OCI-LY1 (cell line): Measurements from ENCODE around the gene ARHGEF12.

Experiments
- H2AFZ ChIP-seq: fragments of 200-600 bp; sonication (generic), shearing (Covaris generic); 2 replicates; pipeline ENCODE4 v1.6.0; 2014; ENCODE audit warnings: antibody characterized with exemption, mild to moderate bottlenecking, low read length
- H3F3A ChIP-seq: fragments of 200-600 bp; sonication (generic), shearing (Covaris generic); 2 replicates; pipeline ENCODE4 v1.6.0; 2014; ENCODE audit warnings: mild to moderate bottlenecking, antibody characterized with exemption, low read length, moderate library complexity; ENCODE audit not compliant: insufficient read depth
- H3K27ac ChIP-seq: fragments of 200-600 bp; sonication (generic); 2 replicates; pipeline ENCODE4 v1.5.1; 2014; ENCODE audit warnings: low read length, mixed run types, mild to moderate bottlenecking, low read depth; ENCODE audit not compliant: poor library complexity, severe bottlenecking
- H3K27me3 ChIP-seq: fragments of 200-600 bp; sonication (generic); 2 replicates; pipeline ENCODE4 v1.6.0; 2014; ENCODE audit warnings: antibody characterized with exemption, mild to moderate bottlenecking, low read length, moderate library complexity; ENCODE audit not compliant: insufficient read depth
- H3K36me3 ChIP-seq: fragments of 200-600 bp; sonication (generic); 2 replicates; pipeline ENCODE4 v1.6.1; 2014; ENCODE audit warnings: mild to moderate bottlenecking, antibody characterized with exemption, low read length, moderate library complexity, mixed read lengths; ENCODE audit not compliant: insufficient read depth
- H3K4me1 ChIP-seq: fragments of 200-600 bp; sonication (generic); 2 replicates; pipeline ENCODE4 v1.5.1; 2014; ENCODE audit warnings: mild to moderate bottlenecking, low read length, moderate library complexity; ENCODE audit not compliant: insufficient read depth, severe bottlenecking
- H3K4me2 ChIP-seq: fragments of 200-600 bp; sonication (generic), shearing (Covaris generic); 2 replicates; pipeline ENCODE4 v1.6.1; 2014; ENCODE audit warnings: low read length
- H3K4me3 ChIP-seq: fragments of 200-600 bp; sonication (generic); 2 replicates; pipeline ENCODE4 v1.5.1; 2014; ENCODE audit warnings: low read length, low read depth, mild to moderate bottlenecking, mixed read lengths; ENCODE audit not compliant: poor library complexity, severe bottlenecking
- H3K79me2 ChIP-seq: fragments of 200-600 bp; shearing (Covaris generic); 2 replicates; pipeline ENCODE4 v1.6.1; 2016; ENCODE audit warnings: mixed run types, low read length, mixed read lengths; ENCODE audit not compliant: insufficient read depth
- H3K9ac ChIP-seq: fragments of 200-600 bp; sonication (generic), shearing (Covaris generic); 2 replicates; pipeline ENCODE4 v1.6.1; 2014; ENCODE audit warnings: mild to moderate bottlenecking, low read length, mixed read lengths
- H3K9me2 ChIP-seq: fragments of 200-600 bp; sonication (generic), shearing (Covaris generic); 2 replicates; pipeline ENCODE4 v1.6.1; 2014; ENCODE audit warnings: low read depth, mild to moderate bottlenecking, low read length, mixed read lengths
- H3K9me3 ChIP-seq: fragments of 200-600 bp; shearing (Covaris generic); 2 replicates; pipeline ENCODE4 v1.6.1; 2014; ENCODE audit warnings: low read length, mixed read lengths
- H4K20me1 ChIP-seq: fragments of 200-600 bp; sonication (generic), shearing (Covaris generic); 2 replicates; pipeline ENCODE4 v1.6.0; 2016; ENCODE audit warnings: mild to moderate bottlenecking, low read length; ENCODE audit not compliant: insufficient read depth
- CTCF ChIP-seq: fragments of 200-600 bp; sonication (generic), shearing (Covaris generic); IDR thresholded peaks from 2 replicates; pipeline ENCODE4 v1.5.1; 2017; ENCODE audit warnings: mild to moderate bottlenecking, antibody characterized with exemption, low read length, moderate library complexity, mixed read lengths
- EZH2 ChIP-seq: fragments of 200-600 bp; sonication (generic), shearing (Covaris generic); IDR thresholded peaks from 2 replicates; pipeline ENCODE4 v1.8.0; 2017; ENCODE audit warnings: borderline replicate concordance, mixed run types, mild to moderate bottlenecking, antibody characterized with exemption, low read length, moderate library complexity, mixed read lengths

Gene ARHGEF12

GRCh38 chr11:120334894-120335462 lies 1.2 kb upstream of the ARHGEF12 start:
- H3K9ac ChIP-seq = no peak overlapping the region; the same call in 1 of the 2 replicates
- H3K27ac ChIP-seq = peak overlapping the region; percentile 1
- H3K79me2 ChIP-seq = no peaks in the 10 kb centered on the region
- peak overlapping the region; percentile 83 for H3K4me2 ChIP-seq
- no peaks in the 10 kb centered on the region for H4K20me1 ChIP-seq
- TF ChIP-seq EZH2 = no peak
- peak; percentile 43; the same call in 1 of the 2 replicates for TF ChIP-seq CTCF
- no peaks in the 10 kb centered on the region for H3K36me3 ChIP-seq
- H3K4me3 ChIP-seq = peak overlapping the region; percentile 85
- peaks cover 6% of the 10 kb centered on the region; the same call in 1 of the 2 replicates for H3F3A ChIP-seq
- H3K4me1 ChIP-seq = peaks cover 37% of the 10 kb centered on the region
- H2AFZ ChIP-seq = no peak overlapping the region
- H3K9me3 ChIP-seq = no peaks in the 10 kb centered on the region
- H3K9me2 ChIP-seq = no peaks in the 10 kb centered on the region
- H3K27me3 ChIP-seq = no peaks in the 10 kb centered on the region

GRCh38 chr11:120335556-120335907 lies 681 bp upstream of the ARHGEF12 start:
- H3K4me2 ChIP-seq = peak overlapping the region; percentile 83
- peaks cover 6% of the 10 kb centered on the region; the same call in 1 of the 2 replicates for H3F3A ChIP-seq
- no peaks in the 10 kb centered on the region for H4K20me1 ChIP-seq
- H2AFZ ChIP-seq = no peak overlapping the region
- H3K27ac ChIP-seq = peak overlapping the region; percentile 17
- H3K4me3 ChIP-seq = peak overlapping the region; percentile 85
- no peaks in the 10 kb centered on the region for H3K27me3 ChIP-seq
- no peaks in the 10 kb centered on the region for H3K79me2 ChIP-seq
- no peaks in the 10 kb centered on the region for H3K9me2 ChIP-seq
- H3K9ac ChIP-seq = peak overlapping the region; percentile 70
- TF ChIP-seq CTCF (no peak), EZH2 (no peak)
- H3K36me3 ChIP-seq = no peaks in the 10 kb centered on the region
- H3K4me1 ChIP-seq = peaks cover 37% of the 10 kb centered on the region
- H3K9me3 ChIP-seq = no peaks in the 10 kb centered on the region

- Histone ChIP-seq H3K9me2 (no peaks in the 10 kb centered on the region), H3F3A (peaks cover 6% of the 10 kb centered on the region; the same call in 1 of the 2 replicates), H2AFZ (no peak overlapping the region), H3K27me3 (no peaks in the 10 kb centered on the region), H3K9me3 (no peaks in the 10 kb centered on the region), H3K27ac (no peak overlapping the region), H3K4me1 (peaks cover 37% of the 10 kb centered on the region), H3K9ac (peak overlapping the region; percentile 85), H3K4me2 (peak overlapping the region; percentile 93), H3K79me2 (no peaks in the 10 kb centered on the region), H3K36me3 (no peaks in the 10 kb centered on the region), H3K4me3 (peak overlapping the region; percentile 85), H4K20me1 (no peaks in the 10 kb centered on the region)
- TF ChIP-seq EZH2 = no peak
- no peak for TF ChIP-seq CTCF
Measured at GRCh38 chr11:120336641-120337354, 585 bp downstream of the ARHGEF12 start.
